Measurements from ENCODE around the gene MYO1E.

MYO1E gene

GRCh38 chr15:59313641-59314332 is 58.9 kb downstream of the MYO1E start:
- peak; percentile 75 for DNase-seq

GRCh38 chr15:59312205-59312604 is 60.5 kb downstream of the MYO1E start:
- no peak for DNase-seq

GRCh38 chr15:59311195-59311594 is 61.5 kb downstream of the MYO1E start:
- no peak for DNase-seq

- DNase-seq, result no peak
These were observed 63.3 kb downstream of the MYO1E start for GRCh38 chr15:59309405-59309804.

GRCh38 chr15:59307165-59307537 is 65.5 kb downstream of the MYO1E start:
- DNase-seq, result no peak

- DNase-seq, result no peak
These were observed 66.0 kb downstream of the MYO1E start for GRCh38 chr15:59306520-59307164.

- no peak for DNase-seq
These were observed 67.9 kb downstream of the MYO1E start for GRCh38 chr15:59304807-59305206.

- no peak for DNase-seq
These were observed 68.5 kb downstream of the MYO1E start for GRCh38 chr15:59304034-59304795.

- no peak for DNase-seq
These were observed 69.0 kb downstream of the MYO1E start for GRCh38 chr15:59303633-59304032.

GRCh38 chr15:59303136-59303535 is 69.5 kb downstream of the MYO1E start:
- DNase-seq, result no peak

GRCh38 chr15:59301527-59301926 is 71.1 kb downstream of the MYO1E start:
- DNase-seq, result no peak

GRCh38 chr15:59300618-59301139 is 72.0 kb downstream of the MYO1E start:
- no peak for DNase-seq

GRCh38 chr15:59299929-59300617 is 72.6 kb downstream of the MYO1E start:
- no peak for DNase-seq

GRCh38 chr15:59298854-59299250 is 73.8 kb downstream of the MYO1E start:
- DNase-seq, result no peak

GRCh38 chr15:59298225-59298853 is 74.3 kb downstream of the MYO1E start:
- DNase-seq, result no peak

GRCh38 chr15:59296181-59296617 is 76.5 kb downstream of the MYO1E start:
- no peak for DNase-seq

GRCh38 chr15:59295261-59296001 is 77.2 kb downstream of the MYO1E start:
- no peak for DNase-seq

GRCh38 chr15:59294574-59295260 is 78.0 kb downstream of the MYO1E start:
- DNase-seq, result no peak

- DNase-seq, result no peak
These were observed 80.1 kb downstream of the MYO1E start for GRCh38 chr15:59292442-59293151.

- no peak for DNase-seq
These were observed 81.5 kb downstream of the MYO1E start for GRCh38 chr15:59291213-59291549.
